SK-N-SH treated with all-trans-retinoic acid at 6 μM for 48 hours (cell line): ENCODE data around the gene MIGA1.

Experiments used
- BACH2 ChIP-seq: fragments of 250-450 bp; sonication (Bioruptor Pico); IDR thresholded peaks from 2 replicates; pipeline ENCODE4 v1.9.0; 2021; ENCODE audit warnings: mild to moderate bottlenecking, borderline replicate concordance
- CREB5 ChIP-seq: fragments of 250-450 bp; sonication (Bioruptor Pico); IDR thresholded peaks from 2 replicates; pipeline ENCODE4 v1.5.1; 2020; ENCODE audit warnings: low read depth, mild to moderate bottlenecking, moderate library complexity
- CSDC2 ChIP-seq: fragments of 250-450 bp; sonication (Bioruptor Pico); IDR thresholded peaks from 2 replicates; pipeline ENCODE4 v1.5.0; 2020; ENCODE audit warnings: mild to moderate bottlenecking, moderate library complexity
- CSRNP3 ChIP-seq: fragments of 250-450 bp; sonication (Bioruptor Pico); IDR thresholded peaks from 2 replicates; pipeline ENCODE4 v1.5.1; 2021; ENCODE audit warnings: mild to moderate bottlenecking, moderate library complexity
- ESRRG ChIP-seq: fragments of 250-450 bp; sonication (Bioruptor Pico); IDR thresholded peaks from 2 replicates; pipeline ENCODE4 v1.6.1; 2021; ENCODE audit warnings: mild to moderate bottlenecking
- SNAI2 ChIP-seq: fragments of 250-450 bp; sonication (Bioruptor Pico); IDR thresholded peaks from 2 replicates; pipeline ENCODE4 v1.5.0; 2020; ENCODE audit warnings: mild to moderate bottlenecking, moderate library complexity
- TCF4 ChIP-seq: fragments of 250-450 bp; sonication (Bioruptor Pico); IDR thresholded peaks from 2 replicates; pipeline ENCODE4 v1.8.0; 2021; ENCODE audit warnings: mild to moderate bottlenecking, moderate library complexity, borderline replicate concordance
- ZFP3 ChIP-seq: fragments of 250-450 bp; sonication (Bioruptor Pico); IDR thresholded peaks from 2 replicates; pipeline ENCODE4 v1.5.0; 2020; ENCODE audit warnings: mild to moderate bottlenecking, moderate library complexity
- ZFP30 ChIP-seq: fragments of 450-650 bp; formaldehyde crosslinking; IDR thresholded peaks from 2 replicates; pipeline ENCODE4 v1.5.0; 2022; ENCODE audit warnings: mild to moderate bottlenecking, moderate library complexity
- ZNF70 ChIP-seq: fragments of 450-650 bp; formaldehyde crosslinking; IDR thresholded peaks from 2 replicates; pipeline ENCODE4 v1.5.0; 2020; ENCODE audit warnings: mild to moderate bottlenecking, moderate library complexity
- TF ChIP-seq, protein P1 (sequence below): fragments of 250-450 bp; sonication (Bioruptor Pico); IDR thresholded peaks from 2 replicates; pipeline ENCODE4 v1.8.0; 2020; ENCODE audit warnings: mild to moderate bottlenecking, moderate library complexity, borderline replicate concordance

- TF ChIP-seq ESRRG (CRISPR knock-in tag) (no peak), ZFP30 (CRISPR knock-in tag) (no peak), TCF4 (CRISPR knock-in tag) (no peak), SNAI2 (CRISPR knock-in tag) (no peak), CSRNP3 (CRISPR knock-in tag) (no peak), ZNF70 (CRISPR knock-in tag) (no peak), CSDC2 (CRISPR knock-in tag) (no peak), BACH2 (CRISPR knock-in tag) (no peak), ZFP3 (CRISPR knock-in tag) (no peak), CREB5 (CRISPR knock-in tag) (no peak)
- TF ChIP-seq, protein P1, sequence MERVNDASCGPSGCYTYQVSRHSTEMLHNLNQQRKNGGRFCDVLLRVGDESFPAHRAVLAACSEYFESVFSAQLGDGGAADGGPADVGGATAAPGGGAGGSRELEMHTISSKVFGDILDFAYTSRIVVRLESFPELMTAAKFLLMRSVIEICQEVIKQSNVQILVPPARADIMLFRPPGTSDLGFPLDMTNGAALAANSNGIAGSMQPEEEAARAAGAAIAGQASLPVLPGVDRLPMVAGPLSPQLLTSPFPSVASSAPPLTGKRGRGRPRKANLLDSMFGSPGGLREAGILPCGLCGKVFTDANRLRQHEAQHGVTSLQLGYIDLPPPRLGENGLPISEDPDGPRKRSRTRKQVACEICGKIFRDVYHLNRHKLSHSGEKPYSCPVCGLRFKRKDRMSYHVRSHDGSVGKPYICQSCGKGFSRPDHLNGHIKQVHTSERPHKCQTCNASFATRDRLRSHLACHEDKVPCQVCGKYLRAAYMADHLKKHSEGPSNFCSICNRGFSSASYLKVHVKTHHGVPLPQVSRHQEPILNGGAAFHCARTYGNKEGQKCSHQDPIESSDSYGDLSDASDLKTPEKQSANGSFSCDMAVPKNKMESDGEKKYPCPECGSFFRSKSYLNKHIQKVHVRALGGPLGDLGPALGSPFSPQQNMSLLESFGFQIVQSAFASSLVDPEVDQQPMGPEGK, result no peak
Measured at GRCh38 chr1:77744576-77744975, 34.9 kb upstream of the MIGA1 start.
